C4-2B (cell line): ENCODE measurements around the gene DMPK.

ENCODE experiments used
- H3K27ac ChIP-seq: fragments of 450-650 bp; 2 replicates; pipeline ENCODE4 v1.5.1; 2017
- ZFX ChIP-seq: fragments of 450-650 bp; IDR thresholded peaks from 2 replicates; pipeline ENCODE4 v1.6.1; 2017
- TF ChIP-seq, protein P1 (sequence below): fragments of 450-650 bp; conservative IDR thresholded peaks from 2 replicates; pipeline ENCODE4 v1.5.1; 2017; ENCODE audit warnings: mild to moderate bottlenecking

DMPK gene

DNA sequence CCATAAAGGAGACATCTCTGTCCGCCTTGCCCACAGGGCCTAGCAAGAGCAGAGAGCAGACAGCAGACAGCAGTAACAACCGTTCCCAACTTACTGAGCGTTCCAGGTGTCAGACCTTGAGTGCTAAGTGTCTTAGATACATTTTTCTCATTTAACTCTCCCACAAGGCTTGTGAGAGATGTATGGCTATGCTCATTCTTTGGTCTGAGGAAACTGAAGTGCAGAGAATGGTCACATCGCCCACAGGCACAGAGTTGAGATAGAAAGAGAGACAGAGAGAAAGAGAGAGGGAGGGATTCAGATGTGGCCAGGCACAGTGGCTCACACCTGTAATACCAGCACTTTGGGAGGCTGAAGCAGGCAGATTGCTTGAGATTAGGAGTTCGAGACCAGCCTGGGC is 34.8 kb downstream of the DMPK start:
- TF ChIP-seq, protein P1, sequence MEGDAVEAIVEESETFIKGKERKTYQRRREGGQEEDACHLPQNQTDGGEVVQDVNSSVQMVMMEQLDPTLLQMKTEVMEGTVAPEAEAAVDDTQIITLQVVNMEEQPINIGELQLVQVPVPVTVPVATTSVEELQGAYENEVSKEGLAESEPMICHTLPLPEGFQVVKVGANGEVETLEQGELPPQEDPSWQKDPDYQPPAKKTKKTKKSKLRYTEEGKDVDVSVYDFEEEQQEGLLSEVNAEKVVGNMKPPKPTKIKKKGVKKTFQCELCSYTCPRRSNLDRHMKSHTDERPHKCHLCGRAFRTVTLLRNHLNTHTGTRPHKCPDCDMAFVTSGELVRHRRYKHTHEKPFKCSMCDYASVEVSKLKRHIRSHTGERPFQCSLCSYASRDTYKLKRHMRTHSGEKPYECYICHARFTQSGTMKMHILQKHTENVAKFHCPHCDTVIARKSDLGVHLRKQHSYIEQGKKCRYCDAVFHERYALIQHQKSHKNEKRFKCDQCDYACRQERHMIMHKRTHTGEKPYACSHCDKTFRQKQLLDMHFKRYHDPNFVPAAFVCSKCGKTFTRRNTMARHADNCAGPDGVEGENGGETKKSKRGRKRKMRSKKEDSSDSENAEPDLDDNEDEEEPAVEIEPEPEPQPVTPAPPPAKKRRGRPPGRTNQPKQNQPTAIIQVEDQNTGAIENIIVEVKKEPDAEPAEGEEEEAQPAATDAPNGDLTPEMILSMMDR = no peak
- TF ChIP-seq ZFX = no peak
- H3K27ac ChIP-seq = no peak overlapping the region

DNA sequence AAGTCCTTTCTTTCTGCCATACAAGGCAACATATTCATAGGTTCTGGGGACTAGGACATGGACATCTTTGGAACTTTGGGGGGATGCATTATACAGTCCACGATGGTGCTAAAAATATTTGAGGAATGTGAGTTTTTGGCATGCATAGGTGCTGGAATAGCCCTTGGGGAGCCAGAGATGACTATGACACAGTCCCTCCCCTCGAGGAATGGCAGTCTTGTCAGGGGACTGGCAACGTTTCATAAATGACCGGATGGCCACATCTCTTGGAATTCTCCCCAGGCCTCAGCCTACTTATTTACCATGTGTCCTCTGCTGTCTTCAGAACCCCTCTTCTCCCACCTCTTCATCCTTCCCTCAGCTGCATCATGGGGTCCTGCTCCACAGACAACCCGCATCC is 35.4 kb downstream of the DMPK start:
- H3K27ac ChIP-seq = no peak overlapping the region
- TF ChIP-seq, protein P1 = no peak
- no peak for TF ChIP-seq ZFX

DNA sequence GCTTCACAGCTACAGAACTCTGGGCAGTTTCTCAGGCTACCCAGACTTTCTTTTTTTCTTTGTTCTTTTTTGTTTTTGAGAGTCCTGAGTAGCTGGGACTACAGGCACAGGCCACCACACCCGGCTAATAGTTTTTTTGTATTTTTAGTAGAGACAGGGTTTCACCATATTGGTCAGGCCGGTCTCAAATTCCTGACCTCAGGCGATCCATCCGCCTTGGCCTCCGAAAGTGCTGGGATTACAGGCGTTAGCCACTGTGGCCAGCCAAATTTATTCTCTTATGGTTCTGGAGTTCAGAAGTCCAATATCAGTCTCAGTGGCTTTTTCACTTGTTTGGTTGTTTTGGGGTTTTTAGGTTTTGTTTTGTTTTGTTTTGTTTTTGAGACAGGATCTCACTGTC is 36.7 kb downstream of the DMPK start:
- H3K27ac ChIP-seq = no peak overlapping the region
- TF ChIP-seq, protein P1 = no peak
- TF ChIP-seq ZFX = no peak

DNA sequence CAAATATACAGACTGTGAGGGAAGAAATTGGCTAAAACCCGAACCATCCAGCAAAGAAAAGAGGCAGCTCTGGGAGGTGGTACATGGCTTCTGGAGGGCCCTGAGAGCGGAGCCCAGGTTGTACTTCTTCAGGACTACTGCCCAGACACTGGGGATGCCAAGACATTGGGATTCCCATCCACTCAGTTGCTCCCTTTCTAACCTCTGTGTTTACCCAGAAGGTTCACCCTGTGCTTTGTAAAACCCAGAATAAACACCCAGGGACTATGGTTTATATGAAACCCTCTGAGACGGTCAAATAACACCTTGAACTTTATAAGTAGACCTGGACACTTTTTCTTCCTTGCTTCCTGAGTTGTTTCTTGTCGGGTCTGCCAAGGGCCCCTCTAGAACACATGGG is 39.3 kb downstream of the DMPK start:
- H3K27ac ChIP-seq = peak overlapping the region; percentile 95
- TF ChIP-seq ZFX = no peak
- TF ChIP-seq, protein P1 = no peak

DNA sequence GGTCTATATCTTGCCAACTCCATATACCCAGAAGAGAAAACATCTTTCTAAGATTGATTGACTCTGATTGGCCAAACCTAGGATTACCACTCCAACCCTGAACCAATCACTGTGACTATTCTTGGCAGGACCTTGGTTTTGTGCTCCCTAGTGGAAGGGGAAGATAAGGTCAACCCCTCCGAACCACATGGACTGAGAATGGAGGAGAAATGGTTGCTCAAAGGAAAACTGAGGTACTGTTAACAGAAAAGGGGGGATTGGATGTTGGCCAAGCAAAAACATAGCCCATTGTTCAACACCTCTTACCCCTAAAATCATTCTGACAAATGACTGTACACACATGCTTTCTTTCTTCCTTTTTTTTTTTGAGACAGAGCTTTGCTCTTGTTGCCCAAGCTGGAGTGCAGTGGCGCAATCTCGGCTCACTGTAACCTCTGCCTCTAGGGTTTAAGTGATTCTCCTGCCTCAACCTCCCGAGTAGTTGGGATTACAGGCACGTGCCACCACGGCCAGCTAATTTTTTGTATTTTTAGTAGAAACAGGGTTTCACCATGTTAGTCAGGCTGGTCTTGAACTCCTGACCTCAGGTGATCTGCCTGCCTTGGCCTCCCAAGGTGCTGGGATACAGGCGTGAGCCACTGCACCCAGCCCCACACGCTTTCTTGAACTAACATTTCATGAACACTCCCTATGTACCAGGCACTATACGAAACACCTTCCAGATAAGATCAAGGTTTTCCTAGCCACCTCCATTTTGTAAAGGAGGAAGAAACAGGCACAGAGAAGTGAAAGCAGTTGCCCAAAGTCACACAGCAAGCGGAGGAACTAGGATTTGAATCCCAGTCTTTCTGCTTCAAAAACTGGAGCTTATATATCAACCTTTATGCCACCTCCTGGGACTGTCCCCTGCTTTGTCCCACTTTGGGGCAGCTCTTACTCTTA is 42.5 kb downstream of the DMPK start:
- TF ChIP-seq ZFX = no peak
- TF ChIP-seq, protein P1 = no peak
- no peak overlapping the region for H3K27ac ChIP-seq

DNA sequence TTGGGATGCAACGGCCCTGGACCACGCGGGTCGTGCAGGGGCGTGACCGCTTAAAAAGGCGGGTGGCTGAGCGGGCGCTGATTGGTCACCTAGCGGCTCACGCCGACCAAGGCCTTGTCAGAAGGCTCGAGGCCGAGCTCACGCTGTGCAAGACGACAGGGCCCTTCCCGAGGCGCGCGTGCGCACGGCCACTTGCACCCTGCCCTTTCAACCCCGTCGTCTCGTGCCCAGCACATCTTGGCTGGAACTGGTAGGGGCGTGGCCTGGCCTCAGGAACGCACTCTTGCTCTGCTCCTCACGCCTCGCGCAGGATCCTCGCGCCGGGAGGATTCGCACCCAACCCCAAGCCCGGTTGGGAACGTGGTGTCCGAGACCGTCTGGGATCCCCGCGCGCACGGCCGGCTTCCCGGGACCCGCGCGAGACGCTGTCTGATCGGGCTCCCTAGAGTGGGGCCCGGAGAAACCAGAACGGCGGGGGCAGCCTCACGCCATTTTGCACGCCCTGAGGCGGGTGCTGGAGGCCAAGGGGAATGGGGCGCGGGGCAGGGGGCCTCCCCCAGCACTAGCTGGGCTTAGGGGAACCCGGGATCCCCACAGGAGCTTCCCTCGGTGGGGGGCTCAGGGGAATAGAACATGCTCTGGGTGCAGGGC is 49.0 kb downstream of the DMPK start, which contains the start of gene MEIOSIN:
MEIOSIN (plus strand) TSS at position 280 of the 651 bp plus-strand sequence. CDS start 1,938 bp downstream, outside the sequence.
- TF ChIP-seq, protein P1 = no peak
- TF ChIP-seq ZFX = no peak
- H3K27ac ChIP-seq = no peak within 1 kb of the TSS
